GM18520 (cell line): ENCODE results near the gene ZNF219.

Experiments
- ATAC-seq: cut with Tn5 transposase; IDR thresholded peaks from one replicate; pipeline ENCODE4 v1.9.1; 2021; ENCODE audit not compliant: unreplicated experiment

Gene ZNF219

DNA sequence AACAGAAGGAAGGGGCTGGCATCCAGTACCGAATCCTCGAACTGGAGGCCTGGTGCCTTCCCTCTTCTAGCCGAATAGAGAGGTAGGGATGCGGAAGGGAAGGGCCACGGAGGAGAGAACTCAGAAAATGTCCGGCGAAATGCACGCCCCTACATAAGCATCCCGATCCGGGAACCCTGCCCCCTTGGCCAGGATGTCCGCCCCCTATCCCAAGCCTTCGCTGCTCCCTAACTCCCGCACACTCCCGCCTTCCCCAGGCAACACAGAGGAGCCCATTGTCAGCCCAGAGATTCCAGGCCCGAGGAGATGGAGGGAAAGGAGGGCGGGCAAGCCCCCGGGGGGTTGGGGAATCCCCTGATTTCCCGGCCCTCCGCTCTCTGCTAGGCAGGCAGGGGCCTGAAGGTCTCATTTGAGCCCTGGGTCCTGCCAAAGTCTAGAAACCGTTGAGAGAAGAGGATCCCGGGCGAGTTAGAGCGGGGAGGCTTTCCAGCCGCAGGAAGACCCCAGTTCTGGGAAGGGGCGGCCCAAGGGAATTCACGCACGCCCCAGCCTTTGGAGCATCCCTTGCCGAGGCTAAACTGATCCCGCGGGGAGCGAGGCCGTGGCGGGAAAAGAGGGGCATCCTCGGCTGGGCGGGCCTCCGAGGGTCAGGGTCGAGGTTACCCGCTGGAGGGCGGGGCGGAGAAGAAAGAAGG lies 28.9 kb downstream of the ZNF219 start:
- ATAC-seq: no peak

- no peak for ATAC-seq
Observed at GRCh38 chr14:21068521-21069387, 29.7 kb downstream of the ZNF219 start.

GRCh38 chr14:21066882-21067502 lies 31.5 kb downstream of the ZNF219 start:
- no peak for ATAC-seq

- no peak for ATAC-seq
Observed at GRCh38 chr14:21063479-21063878, 35.0 kb downstream of the ZNF219 start.

DNA sequence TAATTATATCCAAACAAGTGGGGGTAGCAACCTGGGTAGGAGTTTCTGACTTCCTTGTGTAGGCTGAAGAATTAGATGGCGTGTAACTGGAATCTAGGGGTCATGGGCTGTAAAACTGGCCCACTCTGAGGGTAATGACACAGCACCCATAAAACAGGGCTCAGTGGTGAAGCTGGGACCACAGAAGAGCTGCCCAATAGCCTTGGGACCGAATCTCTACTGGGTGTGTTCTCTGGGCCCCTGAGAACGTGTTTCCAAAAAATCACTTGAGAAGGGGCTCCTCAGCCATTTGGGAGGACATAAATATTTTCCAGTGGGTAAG lies 37.1 kb downstream of the ZNF219 start:
- ATAC-seq: no peak

GRCh38 chr14:21060614-21061346 lies 37.7 kb downstream of the ZNF219 start:
- no peak for ATAC-seq

DNA sequence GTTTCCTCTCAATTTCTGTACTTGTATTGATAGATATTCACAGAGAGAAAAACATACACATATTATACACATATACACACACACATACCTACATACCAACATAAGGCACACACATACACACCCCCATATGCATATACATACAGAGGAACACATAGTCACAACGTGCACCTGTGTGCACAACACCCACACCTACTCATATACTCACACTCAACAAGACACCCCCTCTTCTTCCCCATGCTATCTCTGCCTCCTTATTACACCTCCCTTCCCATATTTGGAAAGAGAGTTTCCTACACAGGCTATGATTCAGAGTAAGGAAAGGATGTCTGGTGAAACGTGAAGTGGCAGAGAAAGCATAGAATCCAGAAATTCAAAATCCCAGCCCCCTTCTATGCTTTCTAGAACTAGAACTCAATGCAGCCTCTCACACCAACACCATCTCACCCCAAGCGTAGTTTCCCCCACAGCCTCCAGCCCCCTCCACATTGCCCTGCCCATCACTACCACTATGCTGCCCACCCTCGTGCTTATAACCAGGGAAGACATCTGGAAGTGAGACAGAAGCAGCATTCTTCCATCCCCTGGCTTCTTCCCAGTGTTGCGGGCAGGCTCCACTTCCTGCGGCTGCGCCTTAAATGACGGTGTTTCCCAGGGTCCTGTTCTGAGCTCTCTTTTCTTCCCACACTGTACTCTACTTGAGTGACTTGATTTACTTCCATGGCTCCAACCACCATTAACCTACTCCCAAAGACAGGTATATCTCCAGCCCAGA lies 38.4 kb downstream of the ZNF219 start:
- ATAC-seq: no peak

- no peak for ATAC-seq
Observed at GRCh38 chr14:21058903-21059302, 39.6 kb downstream of the ZNF219 start.

GRCh38 chr14:21057803-21058675 lies 40.4 kb downstream of the ZNF219 start, which contains the start of gene RNASE8:
Gene RNASE8 (plus strand): TSS chr14:21057822. CDS start chr14:21057893, 71 bp downstream.
- ATAC-seq: no peak

DNA sequence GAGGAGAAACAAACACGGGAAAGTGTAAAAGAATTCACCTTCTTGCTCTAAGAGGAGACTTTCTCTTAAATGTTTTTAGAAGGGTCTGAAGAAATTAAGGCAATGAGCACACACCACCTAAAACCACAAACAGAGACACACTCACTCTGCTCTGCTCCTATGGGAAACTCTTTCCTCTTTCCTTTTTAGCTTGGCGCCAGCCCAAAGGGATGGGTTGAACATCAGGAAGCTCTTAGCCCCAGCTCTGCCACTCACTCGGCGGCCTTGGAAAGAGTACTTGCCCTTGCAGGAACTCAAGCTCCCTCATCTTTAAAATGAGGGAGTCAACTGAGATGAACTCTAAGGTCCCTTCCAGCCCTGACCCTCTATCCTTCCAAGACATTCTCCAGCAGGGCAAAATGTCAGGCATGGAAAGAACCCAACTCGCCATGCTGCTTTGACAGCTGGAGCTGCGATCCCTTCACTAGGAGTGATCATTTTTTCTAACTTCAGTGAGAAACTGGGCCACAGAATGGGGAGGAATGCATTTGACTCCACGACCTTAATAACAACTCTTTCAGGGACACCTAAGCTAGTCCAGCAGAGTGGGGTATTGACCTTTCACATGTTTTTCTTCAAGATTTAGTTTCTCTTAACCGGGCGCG lies 41.8 kb downstream of the ZNF219 start:
- ATAC-seq: no peak

- ATAC-seq: no peak
Observed at GRCh38 chr14:21055432-21056117, 42.9 kb downstream of the ZNF219 start.

GRCh38 chr14:21054768-21055145 lies 43.7 kb downstream of the ZNF219 start:
- ATAC-seq: no peak

- ATAC-seq: no peak
Observed at GRCh38 chr14:21054123-21054767, 44.2 kb downstream of the ZNF219 start.

- no peak for ATAC-seq
Observed at GRCh38 chr14:21053184-21054122, 45.0 kb downstream of the ZNF219 start.

- no peak for ATAC-seq
Observed at GRCh38 chr14:21050597-21050996, 47.9 kb downstream of the ZNF219 start.

DNA sequence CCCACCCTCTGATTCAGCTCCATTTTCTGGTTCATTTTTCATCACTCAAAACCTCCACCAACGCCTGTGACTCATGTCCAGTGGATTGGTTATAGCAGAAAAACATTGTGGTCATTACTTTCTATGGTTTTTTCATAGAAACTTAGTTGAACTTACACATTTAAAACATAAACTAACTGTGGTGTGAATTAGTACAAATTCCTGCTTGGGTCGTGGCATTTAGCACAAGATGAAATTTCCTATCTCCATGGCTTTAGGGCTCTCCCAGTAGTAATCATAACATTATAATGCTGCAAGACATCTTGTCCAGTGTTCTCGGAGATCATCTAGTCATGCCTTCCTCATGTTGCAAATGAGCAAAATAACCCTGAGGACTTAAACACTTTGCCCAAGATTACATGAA lies 49.2 kb downstream of the ZNF219 start:
- ATAC-seq: no peak

DNA sequence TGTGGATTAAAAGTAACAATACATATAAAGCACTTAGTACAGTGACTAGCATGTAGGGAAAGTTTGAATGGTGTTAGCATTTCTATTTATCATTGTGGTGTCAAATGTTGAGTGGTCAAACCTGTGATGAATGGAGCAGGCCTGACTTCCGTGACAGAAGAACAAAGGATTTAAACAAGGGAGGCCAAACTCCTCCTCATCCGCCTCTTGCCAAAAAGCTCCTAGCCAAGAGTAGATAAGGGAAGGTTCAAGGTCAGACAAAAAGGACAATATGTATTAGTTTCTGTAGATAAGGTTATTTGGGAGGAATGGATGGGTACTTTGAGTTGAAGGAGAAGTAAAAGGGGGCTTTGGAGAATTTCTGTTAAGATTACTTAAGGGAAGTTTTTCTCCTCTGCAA lies 49.8 kb downstream of the ZNF219 start:
- ATAC-seq: no peak
